NCI-H2196 treated with DMSO at 0.1 percent for 48 hours (cell line): ENCODE data around the gene HNRNPA1.

ENCODE experiments used
- DNase-seq: peaks from one replicate; lab custom pipeline; 2025; ENCODE audit not compliant: unreplicated experiment; lab: John Stamatoyannopoulos, UW

The HNRNPA1 gene

GRCh38 chr12:54333420-54334034 is 53.0 kb downstream of the HNRNPA1 start:
- no peak for DNase-seq
